Activated naive CD4-positive, alpha-beta T cell treated with anti-CD3 and anti-CD28 coated beads for 36 hours (primary cell): ENCODE data around the gene DYNLRB2. TPM values are rescaled to one million over a fixed set of nuclear protein-coding genes. Genes with fewer than 3 reads are reported as not detected.

Source experiments
- CTCF ChIA-PET: fragments of 350-600 bp; sonication (Branson Sonifier 250); formaldehyde crosslinking; loops from one replicate; lab custom pipeline; 2021; ENCODE audit warnings: antibody characterized with exemption; lab: Charles Lee
- DNase-seq: peaks from one replicate; pipeline ENCODE4 v3.0.0-alpha.2; 2020
- H3K27ac Mint-ChIP-seq: one replicate; pipeline ENCODE4 v1.8.0; 2021; ENCODE audit warnings: mild to moderate bottlenecking, mixed read lengths
- H3K27me3 Mint-ChIP-seq: one replicate; pipeline ENCODE4 v1.8.0; 2021; ENCODE audit warnings: low read depth, mixed read lengths
- H3K36me3 Mint-ChIP-seq: one replicate; pipeline ENCODE4 v1.8.0; 2021; ENCODE audit warnings: low read depth, mixed read lengths
- H3K4me1 Mint-ChIP-seq: one replicate; pipeline ENCODE4 v1.8.0; 2021; ENCODE audit warnings: low read depth, mixed read lengths
- H3K4me3 Mint-ChIP-seq: one replicate; pipeline ENCODE4 v1.8.0; 2021; ENCODE audit warnings: mild to moderate bottlenecking, moderate library complexity, mixed read lengths
- H3K9me3 Mint-ChIP-seq: one replicate; pipeline ENCODE4 v1.8.0; 2021; ENCODE audit warnings: mixed read lengths
- intact Hi-C: fragments of 100-400 bp; cut with micrococcal nuclease; formaldehyde crosslinking; loops from one replicate; pipeline ENCODE4 v1.15.1; 2023
- total RNA-seq, 2 experiments: library from RNA; stranded (reverse); gene quantifications; one replicate each; pipeline ENCODE4 v1.2.3, GENCODE V29; 2021

Gene DYNLRB2
- total RNA-seq, result not detected

- Mint-ChIP-seq H3K4me1 (peaks cover 16% of the 10 kb centered on the region), H3K27ac (peak within 1 kb of the TSS; percentile 97), H3K36me3 (peaks cover 5% of the 10 kb centered on the region), H3K4me3 (peak within 1 kb of the TSS; percentile 95), H3K27me3 (no peaks in the 10 kb centered on the region), H3K9me3 (no peaks in the 10 kb centered on the region)
- CTCF ChIA-PET, result no interaction called here
- DNase-seq, result peak; percentile 94
- intact Hi-C loops, result loop anchor here (1.0 to 5.0 kb wide), 7 partner anchors 22 to 772 kb away; partner anchors contain the start of gene GAN
Measured at GRCh38 chr16:80540516-80541305, at the start of gene DYNLRB2. DYNLRB2 (plus strand) TSS chr16:80540993; CDS start chr16:80541077, 84 bp downstream.

GRCh38 chr16:80500116-80500859 is 40.5 kb upstream of the DYNLRB2 start:
- Mint-ChIP-seq H3K36me3 (peaks cover 2% of the 10 kb centered on the region), H3K27ac (peak overlapping the region; percentile 21), H3K27me3 (no peaks in the 10 kb centered on the region), H3K4me1 (peaks cover 20% of the 10 kb centered on the region), H3K9me3 (peaks cover 13% of the 10 kb centered on the region), H3K4me3 (no peak overlapping the region)
- DNase-seq, result peak; percentile 5
- intact Hi-C loops, result loop anchor here (1.0 to 5.0 kb wide), 2 partner anchors 18 to 1233 kb away; no protein-coding TSS in a partner anchor
- CTCF ChIA-PET, result interaction anchor here (0.6 to 1.9 kb wide), 2 partner anchors 27 to 30 kb away, joined by 4 to 9 read pairs; no protein-coding TSS in a partner anchor

GRCh38 chr16:80500961-80501525 is 39.8 kb upstream of the DYNLRB2 start:
- H3K27me3 Mint-ChIP-seq, result no peaks in the 10 kb centered on the region
- H3K36me3 Mint-ChIP-seq, result peaks cover 2% of the 10 kb centered on the region
- intact Hi-C loops, result loop anchor here (1.0 to 5.0 kb wide), 2 partner anchors 17 to 1234 kb away; no protein-coding TSS in a partner anchor
- peaks cover 13% of the 10 kb centered on the region for H3K9me3 Mint-ChIP-seq
- CTCF ChIA-PET, result interaction anchor here (0.6 to 1.9 kb wide), 2 partner anchors 26 to 29 kb away, joined by 4 to 9 read pairs; no protein-coding TSS in a partner anchor
- DNase-seq, result no peak
- no peak overlapping the region for H3K4me3 Mint-ChIP-seq
- H3K27ac Mint-ChIP-seq, result no peak overlapping the region
- peaks cover 20% of the 10 kb centered on the region for H3K4me1 Mint-ChIP-seq

- peaks cover 20% of the 10 kb centered on the region for H3K4me1 Mint-ChIP-seq
- H3K27me3 Mint-ChIP-seq, result no peaks in the 10 kb centered on the region
- peaks cover 2% of the 10 kb centered on the region for H3K36me3 Mint-ChIP-seq
- no peak overlapping the region for H3K27ac Mint-ChIP-seq
- no peak overlapping the region for H3K4me3 Mint-ChIP-seq
- intact Hi-C loops, result loop anchor here (5.0 kb wide), 1 partner anchor 1236 kb away; no protein-coding TSS in a partner anchor
- H3K9me3 Mint-ChIP-seq, result peaks cover 13% of the 10 kb centered on the region
- DNase-seq, result no peak
- CTCF ChIA-PET, result interaction anchor here (0.6 to 1.3 kb wide), 2 partner anchors 8 to 24 kb away, joined by 3 to 5 read pairs; no protein-coding TSS in a partner anchor
Measured at GRCh38 chr16:80503107-80503506, 37.7 kb upstream of the DYNLRB2 start.

- H3K36me3 Mint-ChIP-seq, result no peaks in the 10 kb centered on the region
- H3K27me3 Mint-ChIP-seq, result peaks cover 9% of the 10 kb centered on the region
- peaks cover 4% of the 10 kb centered on the region for H3K9me3 Mint-ChIP-seq
- H3K4me3 Mint-ChIP-seq, result no peak overlapping the region
- H3K4me1 Mint-ChIP-seq, result no peaks in the 10 kb centered on the region
- intact Hi-C loops, result no loop called here
- DNase-seq, result no peak
- H3K27ac Mint-ChIP-seq, result no peak overlapping the region
- CTCF ChIA-PET, result interaction anchor here (0.6 to 1.3 kb wide), 3 partner anchors 19 to 181 kb away, joined by 3 to 5 read pairs (median 3); no protein-coding TSS in a partner anchor
Measured at GRCh38 chr16:80507538-80507937, 33.3 kb upstream of the DYNLRB2 start.

GRCh38 chr16:80509872-80510271 is 30.9 kb upstream of the DYNLRB2 start:
- Mint-ChIP-seq H3K4me3 (no peak overlapping the region), H3K9me3 (no peaks in the 10 kb centered on the region), H3K36me3 (no peaks in the 10 kb centered on the region), H3K4me1 (no peaks in the 10 kb centered on the region), H3K27me3 (peaks cover 27% of the 10 kb centered on the region), H3K27ac (no peak overlapping the region)
- DNase-seq, result no peak
- CTCF ChIA-PET, result interaction anchor here (1.0 kb wide), 1 partner anchor 17 kb away, joined by 5 read pairs; no protein-coding TSS in a partner anchor
- intact Hi-C loops, result loop anchor here (10.0 kb wide), 1 partner anchor 495 kb away; the partner anchor contains the start of genes CENPN and CMC2

GRCh38 chr16:80511824-80512592 is 28.8 kb upstream of the DYNLRB2 start:
- Mint-ChIP-seq H3K4me1 (no peaks in the 10 kb centered on the region), H3K9me3 (no peaks in the 10 kb centered on the region), H3K27me3 (peaks cover 32% of the 10 kb centered on the region), H3K4me3 (no peak overlapping the region), H3K27ac (no peak overlapping the region), H3K36me3 (no peaks in the 10 kb centered on the region)
- intact Hi-C loops, result loop anchor here (10.0 kb wide), 1 partner anchor 493 kb away; the partner anchor contains the start of genes CENPN and CMC2
- CTCF ChIA-PET, result no interaction called here
- DNase-seq, result no peak

- CTCF ChIA-PET, result no interaction called here
- no peaks in the 10 kb centered on the region for H3K9me3 Mint-ChIP-seq
Measured at GRCh38 chr16:80512593-80512853, 28.3 kb upstream of the DYNLRB2 start.

GRCh38 chr16:80515374-80515773 is 25.4 kb upstream of the DYNLRB2 start:
- peaks cover 25% of the 10 kb centered on the region for H3K27me3 Mint-ChIP-seq
- intact Hi-C loops, result loop anchor here (5.0 to 10.0 kb wide), 2 partner anchors 489 to 1243 kb away; partner anchors contain the start of genes CENPN and CMC2
- CTCF ChIA-PET, result no interaction called here
- H3K36me3 Mint-ChIP-seq, result no peaks in the 10 kb centered on the region
- DNase-seq, result no peak
- H3K4me3 Mint-ChIP-seq, result no peak overlapping the region
- no peaks in the 10 kb centered on the region for H3K9me3 Mint-ChIP-seq
- peaks cover 21% of the 10 kb centered on the region for H3K4me1 Mint-ChIP-seq
- H3K27ac Mint-ChIP-seq, result no peak overlapping the region

More at GRCh38 chr16:80512593-80512853, 28.3 kb upstream of the DYNLRB2 start:
- no peak for DNase-seq
- Mint-ChIP-seq H3K27me3 (peaks cover 32% of the 10 kb centered on the region), H3K27ac (no peak overlapping the region), H3K4me3 (no peak overlapping the region), H3K36me3 (no peaks in the 10 kb centered on the region), H3K4me1 (peaks cover 3% of the 10 kb centered on the region)
- intact Hi-C loops, result loop anchor here (10.0 kb wide), 1 partner anchor 492 kb away; the partner anchor contains the start of genes CENPN and CMC2

GRCh38 chr16:80517846-80518245 is 22.9 kb upstream of the DYNLRB2 start:
- intact Hi-C loops, result loop anchor here (1.0 to 10.0 kb wide), 7 partner anchors 18 to 1246 kb away; partner anchors contain the start of genes CENPN, CMC2, DYNLRB2 and MAF
- peaks cover 25% of the 10 kb centered on the region for H3K27me3 Mint-ChIP-seq
- H3K36me3 Mint-ChIP-seq, result no peaks in the 10 kb centered on the region
- no peak overlapping the region for H3K27ac Mint-ChIP-seq
- no peak for DNase-seq
- no peak overlapping the region for H3K4me3 Mint-ChIP-seq
- peaks cover 21% of the 10 kb centered on the region for H3K4me1 Mint-ChIP-seq
- CTCF ChIA-PET, result interaction anchor here (0.5 to 2.6 kb wide), 3 partner anchors 9 to 306 kb away, joined by 3 to 15 read pairs (median 3); no protein-coding TSS in a partner anchor
- no peaks in the 10 kb centered on the region for H3K9me3 Mint-ChIP-seq

- intact Hi-C loops, result loop anchor here (1.0 to 10.0 kb wide), 7 partner anchors 18 to 1246 kb away; partner anchors contain the start of genes CENPN, CMC2, DYNLRB2 and MAF
- H3K27ac Mint-ChIP-seq, result no peak overlapping the region
- no peaks in the 10 kb centered on the region for H3K9me3 Mint-ChIP-seq
- H3K27me3 Mint-ChIP-seq, result peaks cover 20% of the 10 kb centered on the region
- peak; percentile 71 for DNase-seq
- H3K4me3 Mint-ChIP-seq, result no peak overlapping the region
- peaks cover 21% of the 10 kb centered on the region for H3K4me1 Mint-ChIP-seq
- no peaks in the 10 kb centered on the region for H3K36me3 Mint-ChIP-seq
- CTCF ChIA-PET, result interaction anchor here (0.5 to 2.6 kb wide), 2 partner anchors 9 to 306 kb away, joined by 3 to 15 read pairs; no protein-coding TSS in a partner anchor
Measured at GRCh38 chr16:80518436-80518835, 22.4 kb upstream of the DYNLRB2 start.
